Psoas muscle (tissue), 8 donors: ENCODE measurements around the gene EDARADD. TPM values are rescaled to one million over a fixed set of nuclear protein-coding genes. Genes with fewer than 3 reads are reported as not detected.

Experiments
- ATAC-seq, 4 donors: fragments of 200-7000 bp; cut with Tn5 transposase; one replicate each; pipeline ENCODE4 v1.9.1; 2020; ENCODE audit warnings: moderate library complexity in 3 of 4, mild to moderate bottlenecking in 2 of 4
- DNase-seq, 2 donors: peaks; one replicate each; pipeline ENCODE4 v3.0.0-alpha.2; 2020
- H3K27ac ChIP-seq: fragments of 200-600 bp; one replicate; pipeline ENCODE4 v1.8.0; 2022
- H3K27me3 ChIP-seq, 3 donors: fragments of 200-600 bp in 1 of 3; one replicate each; pipeline versions ENCODE4 v1.6.1 to v1.8.0; 2013 to 2022; ENCODE audit warnings: low read length in 2 of 3, mild to moderate bottlenecking in 2 of 3, moderate library complexity in 1 of 3; ENCODE audit not compliant: insufficient read depth in 3 of 3
- H3K36me3 ChIP-seq, 2 donors: fragments of 200-600 bp in 1 of 2; one replicate each; pipeline versions ENCODE4 v1.6.1 to v1.8.0; 2013 to 2022; ENCODE audit warnings: low read depth in 1 of 2, mild to moderate bottlenecking in 1 of 2, moderate library complexity in 1 of 2; ENCODE audit not compliant: insufficient read depth in 1 of 2
- H3K4me1 ChIP-seq: fragments of 200-600 bp; one replicate; pipeline ENCODE4 v1.8.0; 2022
- H3K4me3 ChIP-seq: fragments of 200-600 bp; one replicate; pipeline ENCODE4 v1.8.0; 2022; ENCODE audit warnings: mild to moderate bottlenecking
- H3K9me3 ChIP-seq: fragments of 200-600 bp; one replicate; pipeline ENCODE4 v1.8.0; 2022
- CTCF ChIP-seq: fragments of 200-600 bp; IDR thresholded peaks from one replicate; pipeline ENCODE4 v1.8.0; 2022; ENCODE audit warnings: antibody characterized with exemption
- WGBS, 3 donors: extraction: QIAGEN DNeasy Blood & Tissue Kit; methylation state at CpG; one replicate each; pipeline versions ENCODE4 v1.1.6 to v1.1.7; 2013; 5-methylcytosine and 5-hydroxymethylcytosine counted together
- intact Hi-C, 2 donors: fragments of 100-400 bp; cut with DNase I; formaldehyde crosslinking; loops; one replicate each; pipeline versions ENCODE4 v1.11.0 to v1.14.2; 2022
- polyA plus RNA-seq, 3 donors: library from polyadenylated mRNA; stranded (reverse); fragments of 200-250 nt; gene quantifications; one replicate each; pipeline ENCODE4 v1.2.3, GENCODE V29; 2013
- total RNA-seq, 4 donors: library from RNA; stranded (reverse); fragmentation: NEBNext Ultra II Directional in 2 of 4; extraction: Animal tissue kit (Norgen Biotek cat#: 25700) in 2 of 4; gene quantifications; one replicate each; pipeline versions ENCODE4 v1.2.1 to v1.2.4, GENCODE V29; 2021 to 2023
- donor health status: healthy with polysubstance abuse.
- donor health status: DM: no; HTN: no; CAD: no; lungs with moderate emphysema.
- donor health status: Bipolar disorder and iron deficiency.
- donor health status: healthy.
- donor health status: DM: yes; HTN: yes; CAD: no.
- donor health status: DM: no; HTN: no; CAD: no.
- donor health status: DM: no; HTN: no; CAD: no.
- donor health status: DM: yes; HTN: yes; CAD: no.

The EDARADD gene
- total and polyA plus RNA-seq, 7 donors = 0.05 to 0.25 TPM; not detected in 5

GRCh38 chr1:236511735-236512418, 117.8 kb downstream of the EDARADD start:
- intact Hi-C loops = no loop called here
- ATAC-seq (no peak), DNase-seq (no peak)
- WGBS, 3 donors = 90 to 95% (median 92%) methylated on average over 11 of the region's 11 CpGs
- H3K4me3 ChIP-seq = no peak overlapping the region
- no peaks in the 10 kb centered on the region for H3K9me3 ChIP-seq
- no peaks in the 10 kb centered on the region for H3K4me1 ChIP-seq
- H3K36me3 ChIP-seq = no peaks in the 10 kb centered on the region
- H3K27ac ChIP-seq = no peak overlapping the region
- TF ChIP-seq CTCF = no peak
- no peaks in the 10 kb centered on the region for H3K27me3 ChIP-seq

- Histone ChIP-seq H3K27ac (no peak overlapping the region), H3K4me1 (no peaks in the 10 kb centered on the region), H3K36me3 (no peaks in the 10 kb centered on the region), H3K27me3 (no peaks in the 10 kb centered on the region), H3K9me3 (no peaks in the 10 kb centered on the region), H3K4me3 (no peak overlapping the region)
- TF ChIP-seq CTCF = no peak
- 63 to 73% (median 70%) methylated on average over 4 of the region's 4 CpGs for WGBS, 3 donors
- intact Hi-C loops = no loop called here
- ATAC-seq (no peak), DNase-seq (no peak)
These were observed 120.8 kb downstream of the EDARADD start for GRCh38 chr1:236514703-236515442.

GRCh38 chr1:236515443-236515958, 121.4 kb downstream of the EDARADD start:
- WGBS, 3 donors = 46 to 52% (median 52%) methylated on average over 4 of the region's 4 CpGs
- no peak for ATAC-seq
- H3K27ac ChIP-seq = no peak overlapping the region

GRCh38 chr1:236516929-236517704, 123.0 kb downstream of the EDARADD start:
- no peak for TF ChIP-seq CTCF
- H3K36me3 ChIP-seq = no peaks in the 10 kb centered on the region
- 56 to 62% (median 60%) methylated on average over 8 of the region's 8 CpGs for WGBS, 3 donors
- H3K9me3 ChIP-seq = no peaks in the 10 kb centered on the region
- intact Hi-C loops = no loop called here
- H3K27me3 ChIP-seq = no peaks in the 10 kb centered on the region
- H3K4me3 ChIP-seq = no peak overlapping the region
- DNase-seq (no peak), ATAC-seq (no peak)
- H3K4me1 ChIP-seq = no peaks in the 10 kb centered on the region
- no peak overlapping the region for H3K27ac ChIP-seq

More at GRCh38 chr1:236515443-236515958, 121.4 kb downstream of the EDARADD start:
- no peaks in the 10 kb centered on the region for H3K4me1 ChIP-seq
- H3K27me3 ChIP-seq = no peaks in the 10 kb centered on the region
- H3K9me3 ChIP-seq = no peaks in the 10 kb centered on the region
- H3K4me3 ChIP-seq = no peak overlapping the region
- TF ChIP-seq CTCF = no peak
- H3K36me3 ChIP-seq = no peaks in the 10 kb centered on the region
- intact Hi-C loops = no loop called here
- no peak for DNase-seq
